ENCODE data around the gene LIMK2. TPM values are rescaled to one million over a fixed set of nuclear protein-coding genes. Genes with fewer than 3 reads are reported as not detected.

Gene LIMK2
- polyA plus RNA-seq, 1 donor (not counting 4 experiments of a cell fraction or from before 2014, with no cell fraction given), result 42.6 TPM

GRCh38 chr22:31282748-31283468 lies 70.8 kb downstream of the LIMK2 start:
- H3K36me3 ChIP-seq (ENCODE audit: control insufficient read depth in 2 of 2, extremely low read depth in 1 of 2, insufficient read depth in 2 of 2, low read length in 2 of 2), result peaks cover 24 to 41% of the 10 kb centered on the region in 2 experiments
- no peak for FAIRE-seq

GRCh38 chr22:31284281-31285155 lies 72.4 kb downstream of the LIMK2 start:
- Histone ChIP-seq H3K4me3 (ENCODE audit: control insufficient read depth in 2 of 3, extremely low read depth in 1 of 3, insufficient read depth in 2 of 3, low read depth in 1 of 3, low read length in 3 of 3) (no peak overlapping the region), H3K79me2 (ENCODE audit: control insufficient read depth, insufficient read depth, low read length) (no peaks in the 10 kb centered on the region), H3K9me1 (ENCODE audit: control insufficient read depth, extremely low read depth, insufficient read depth, low read length) (no peaks in the 10 kb centered on the region), H3K9me3 (ENCODE audit: control insufficient read depth, low read depth, low read length) (no peaks in the 10 kb centered on the region), H3K36me3 (ENCODE audit: control insufficient read depth in 2 of 2, extremely low read depth in 1 of 2, insufficient read depth in 2 of 2, low read length in 2 of 2) (peaks cover 21 to 33% of the 10 kb centered on the region in 2 experiments), H2AFZ (ENCODE audit: control insufficient read depth, low read length) (no peak overlapping the region), H3K9ac (ENCODE audit: control insufficient read depth, extremely low read depth, insufficient read depth, low read length) (no peak overlapping the region), H3K27ac (ENCODE audit: control insufficient read depth, insufficient read depth, low read length) (no peak overlapping the region), H3K27me3 (ENCODE audit: control insufficient read depth, extremely low read depth, insufficient read depth, low read length) (no peaks in the 10 kb centered on the region), H3K4me1 (ENCODE audit: control insufficient read depth, extremely low read depth, insufficient read depth, low read length) (peaks cover 9% of the 10 kb centered on the region), H3K4me2 (ENCODE audit: control insufficient read depth, extremely low read depth, insufficient read depth, low read depth, low read length) (no peak overlapping the region), H4K20me1 (ENCODE audit: control insufficient read depth, extremely low read depth, insufficient read depth, low read length) (no peaks in the 10 kb centered on the region)
- DNase-seq (ENCODE audit: low read depth, low spot score) (no peak), FAIRE-seq (no peak)
- TF ChIP-seq EZH2 (IDR thresholded peaks at IDR 0.05; ENCODE audit: low read length), result no peak
- TF ChIP-seq, protein P1, sequence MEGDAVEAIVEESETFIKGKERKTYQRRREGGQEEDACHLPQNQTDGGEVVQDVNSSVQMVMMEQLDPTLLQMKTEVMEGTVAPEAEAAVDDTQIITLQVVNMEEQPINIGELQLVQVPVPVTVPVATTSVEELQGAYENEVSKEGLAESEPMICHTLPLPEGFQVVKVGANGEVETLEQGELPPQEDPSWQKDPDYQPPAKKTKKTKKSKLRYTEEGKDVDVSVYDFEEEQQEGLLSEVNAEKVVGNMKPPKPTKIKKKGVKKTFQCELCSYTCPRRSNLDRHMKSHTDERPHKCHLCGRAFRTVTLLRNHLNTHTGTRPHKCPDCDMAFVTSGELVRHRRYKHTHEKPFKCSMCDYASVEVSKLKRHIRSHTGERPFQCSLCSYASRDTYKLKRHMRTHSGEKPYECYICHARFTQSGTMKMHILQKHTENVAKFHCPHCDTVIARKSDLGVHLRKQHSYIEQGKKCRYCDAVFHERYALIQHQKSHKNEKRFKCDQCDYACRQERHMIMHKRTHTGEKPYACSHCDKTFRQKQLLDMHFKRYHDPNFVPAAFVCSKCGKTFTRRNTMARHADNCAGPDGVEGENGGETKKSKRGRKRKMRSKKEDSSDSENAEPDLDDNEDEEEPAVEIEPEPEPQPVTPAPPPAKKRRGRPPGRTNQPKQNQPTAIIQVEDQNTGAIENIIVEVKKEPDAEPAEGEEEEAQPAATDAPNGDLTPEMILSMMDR (optimal IDR thresholded peaks at IDR 0.05 in 1 of 3, IDR thresholded peaks at IDR 0.05 in 1 of 3, conservative IDR thresholded peaks at IDR 0.05 in 1 of 3; ENCODE audit: extremely low read depth in 1 of 3, insufficient read depth in 2 of 3, low read length in 3 of 3), result no peak
- dilution Hi-C loops (cut with MboI; ENCODE audit: extremely low pct_ligation_motif_present, low sequenced_read_pairs), result no loop called here

More at GRCh38 chr22:31282748-31283468, 70.8 kb downstream of the LIMK2 start:
- Histone ChIP-seq H3K9me3 (ENCODE audit: control insufficient read depth, low read depth, low read length) (no peaks in the 10 kb centered on the region), H3K4me1 (ENCODE audit: control insufficient read depth, extremely low read depth, insufficient read depth, low read length) (peaks cover 3% of the 10 kb centered on the region), H2AFZ (ENCODE audit: control insufficient read depth, low read length) (no peak overlapping the region), H4K20me1 (ENCODE audit: control insufficient read depth, extremely low read depth, insufficient read depth, low read length) (no peaks in the 10 kb centered on the region), H3K4me3 (ENCODE audit: control insufficient read depth in 2 of 3, extremely low read depth in 1 of 3, insufficient read depth in 2 of 3, low read depth in 1 of 3, low read length in 3 of 3) (no peak overlapping the region), H3K27ac (ENCODE audit: control insufficient read depth, insufficient read depth, low read length) (no peak overlapping the region), H3K27me3 (ENCODE audit: control insufficient read depth, extremely low read depth, insufficient read depth, low read length) (no peaks in the 10 kb centered on the region), H3K79me2 (ENCODE audit: control insufficient read depth, insufficient read depth, low read length) (no peaks in the 10 kb centered on the region), H3K9me1 (ENCODE audit: control insufficient read depth, extremely low read depth, insufficient read depth, low read length) (no peaks in the 10 kb centered on the region), H3K9ac (ENCODE audit: control insufficient read depth, extremely low read depth, insufficient read depth, low read length) (no peak overlapping the region), H3K4me2 (ENCODE audit: control insufficient read depth, extremely low read depth, insufficient read depth, low read depth, low read length) (no peak overlapping the region)
- no peak for TF ChIP-seq EZH2 (IDR thresholded peaks at IDR 0.05; ENCODE audit: low read length)
- TF ChIP-seq, protein P1 (optimal IDR thresholded peaks at IDR 0.05 in 1 of 3, IDR thresholded peaks at IDR 0.05 in 1 of 3, conservative IDR thresholded peaks at IDR 0.05 in 1 of 3; ENCODE audit: extremely low read depth in 1 of 3, insufficient read depth in 2 of 3, low read length in 3 of 3), result no peak
- dilution Hi-C loops (cut with MboI; ENCODE audit: extremely low pct_ligation_motif_present, low sequenced_read_pairs), result no loop called here
- DNase-seq (ENCODE audit: low read depth, low spot score), result no peak
